ENCODE data around the gene PERM1.

The PERM1 gene

GRCh38 chr1:932776-933602 lies 48.9 kb downstream of the PERM1 start:
- no peak for DNase-seq

- DNase-seq, result no peak
Observed at GRCh38 chr1:932173-932510, 49.8 kb downstream of the PERM1 start.

- DNase-seq, result no peak
Observed at GRCh38 chr1:931380-932172, 50.3 kb downstream of the PERM1 start.

- no peak for DNase-seq
Observed at GRCh38 chr1:930633-931138, 51.2 kb downstream of the PERM1 start.

GRCh38 chr1:929712-930632 lies 51.9 kb downstream of the PERM1 start:
- no peak for DNase-seq

DNA sequence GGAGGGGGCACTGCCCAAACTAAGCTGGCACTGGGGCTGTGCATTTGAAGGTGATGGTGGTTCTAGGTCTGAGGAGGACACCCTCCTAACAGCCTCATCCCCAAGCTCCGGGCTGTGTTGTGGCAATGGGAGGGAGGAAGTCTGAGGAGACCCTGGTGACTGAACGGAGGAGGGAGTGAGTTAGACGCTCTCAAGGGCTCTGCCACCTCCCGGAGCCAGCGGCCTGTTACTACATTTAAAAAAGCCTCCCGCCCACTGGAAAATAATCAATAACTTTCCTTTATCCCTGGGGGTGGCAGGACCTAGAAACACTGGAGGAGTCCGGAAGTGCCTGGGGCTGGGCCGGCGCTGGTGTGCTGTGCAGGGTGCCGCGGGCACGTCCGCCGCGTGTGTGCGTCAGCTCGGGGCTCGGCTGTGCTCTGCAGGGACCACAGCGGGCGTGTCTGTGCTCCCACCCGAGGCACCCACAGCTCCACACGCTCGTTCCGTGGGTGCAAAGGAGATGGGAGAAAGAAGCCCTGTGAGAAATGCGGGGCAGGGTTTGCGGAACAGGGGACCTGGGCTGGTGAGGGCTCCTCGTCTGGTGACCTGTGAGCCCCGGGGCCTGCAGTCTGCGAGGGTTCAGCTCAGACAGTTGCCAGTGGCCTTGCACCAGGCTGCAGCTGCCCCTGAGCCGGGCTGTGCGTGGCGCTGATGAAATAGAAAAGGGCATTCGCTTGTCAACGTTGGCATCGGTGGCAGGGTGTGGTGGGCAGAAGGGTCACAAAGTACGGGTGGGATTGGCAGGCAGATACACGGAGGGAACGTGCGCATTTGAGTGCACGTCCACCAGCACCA lies 52.9 kb downstream of the PERM1 start:
- no peak for DNase-seq

GRCh38 chr1:927748-928147 lies 54.1 kb downstream of the PERM1 start:
- no peak for DNase-seq

GRCh38 chr1:927234-927633 lies 54.7 kb downstream of the PERM1 start:
- no peak for DNase-seq

- DNase-seq, result no peak
Observed at GRCh38 chr1:925561-926421, 56.1 kb downstream of the PERM1 start.
